SIG-M5 treated with dmso at 0.1 percent for 504 hours (cell line): Measurements from ENCODE around the gene VRK1.
"Not testable (repeated sequence)": the region's sequence is repeated elsewhere in the genome, so short reads cannot be mapped to it uniquely, and the experiment has no call there.

ENCODE experiments used
- DNase-seq: peaks from one replicate; lab custom pipeline; 2025; ENCODE audit not compliant: unreplicated experiment; lab: John Stamatoyannopoulos, UW

VRK1 gene

GRCh38 chr14:96867634-96868033, 70.5 kb downstream of the VRK1 start:
- no peak for DNase-seq

DNA sequence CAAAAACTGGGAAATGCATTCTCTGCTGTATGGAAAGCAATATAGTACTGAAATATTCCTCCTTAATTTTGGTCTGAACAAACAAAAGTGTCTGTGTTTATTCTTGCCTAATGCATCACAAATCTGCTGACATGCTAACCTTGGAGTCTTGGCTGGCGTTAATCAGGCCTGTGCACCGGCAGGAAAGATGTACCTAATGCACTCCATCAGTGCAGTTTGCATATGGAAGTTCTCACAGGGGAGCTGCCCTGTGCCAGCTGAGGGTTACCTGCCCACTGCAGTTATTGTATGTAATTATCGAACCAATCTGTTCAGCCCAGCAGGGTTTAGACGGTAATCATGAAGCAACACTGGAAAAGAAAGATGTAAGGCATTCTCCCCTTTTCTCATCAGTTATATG, 76.9 kb downstream of the VRK1 start:
- DNase-seq, result no peak

- DNase-seq, result no peak
These were observed 79.6 kb downstream of the VRK1 start for GRCh38 chr14:96876747-96877146.

DNA sequence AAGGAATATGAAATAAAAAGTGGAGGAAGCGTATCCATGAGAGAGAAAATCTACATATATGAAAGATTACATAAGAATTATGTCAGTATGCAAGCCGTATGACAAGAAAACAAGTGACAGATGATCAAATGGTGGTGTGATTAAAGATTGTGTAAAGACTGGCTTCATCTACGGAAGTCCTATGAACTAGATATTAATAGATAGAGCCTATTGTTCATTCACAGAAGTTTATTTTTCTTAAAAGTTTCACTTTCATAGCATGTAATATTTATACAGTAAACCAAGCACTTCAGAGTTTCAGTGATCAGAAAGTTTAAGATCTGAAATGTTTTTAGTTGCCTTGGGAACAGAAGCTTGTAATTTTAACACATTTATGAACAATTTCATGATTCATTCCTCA, 84.5 kb downstream of the VRK1 start:
- no peak for DNase-seq

DNA sequence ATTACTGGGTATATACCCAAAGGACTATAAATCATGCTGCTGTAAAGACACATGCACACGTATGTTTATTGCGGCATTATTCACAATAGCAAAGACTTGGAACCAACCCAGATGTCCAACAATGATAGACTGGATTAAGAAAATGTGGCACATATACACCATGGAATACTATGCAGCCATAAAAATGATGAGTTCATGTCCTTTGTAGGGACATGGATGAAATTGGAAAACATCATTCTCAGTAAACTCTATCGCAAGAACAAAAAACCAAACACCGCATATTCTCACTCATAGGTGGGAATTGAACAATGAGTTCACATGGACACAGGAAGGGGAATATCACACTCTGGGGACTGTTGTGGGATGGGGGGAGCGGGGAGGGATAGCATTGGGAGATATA, 86.8 kb downstream of the VRK1 start:
- not testable (repeated sequence) for DNase-seq

DNA sequence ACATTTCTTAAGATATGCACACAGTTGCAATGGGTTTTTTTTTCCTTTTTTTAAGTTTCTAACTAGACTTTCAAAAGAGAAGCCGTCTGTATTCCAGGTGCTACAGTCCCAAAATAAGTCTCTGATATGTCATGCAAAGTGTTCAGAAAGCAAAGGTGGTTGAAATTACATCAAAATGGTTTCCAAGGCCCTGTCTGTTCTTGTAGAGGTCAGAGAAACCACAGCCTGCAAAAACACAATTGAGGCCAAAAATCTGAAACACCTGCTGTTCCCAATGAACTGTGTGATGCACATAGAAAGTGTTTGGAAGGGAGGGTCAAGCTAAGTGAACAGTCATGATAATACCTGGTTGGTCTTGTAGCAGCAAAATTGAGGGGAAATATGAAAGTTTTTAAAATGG, 91.0 kb downstream of the VRK1 start:
- DNase-seq, result no peak

- no peak for DNase-seq
These were observed 91.4 kb downstream of the VRK1 start for GRCh38 chr14:96888593-96888992.

GRCh38 chr14:96889091-96889490, 91.9 kb downstream of the VRK1 start:
- DNase-seq, result no peak

DNA sequence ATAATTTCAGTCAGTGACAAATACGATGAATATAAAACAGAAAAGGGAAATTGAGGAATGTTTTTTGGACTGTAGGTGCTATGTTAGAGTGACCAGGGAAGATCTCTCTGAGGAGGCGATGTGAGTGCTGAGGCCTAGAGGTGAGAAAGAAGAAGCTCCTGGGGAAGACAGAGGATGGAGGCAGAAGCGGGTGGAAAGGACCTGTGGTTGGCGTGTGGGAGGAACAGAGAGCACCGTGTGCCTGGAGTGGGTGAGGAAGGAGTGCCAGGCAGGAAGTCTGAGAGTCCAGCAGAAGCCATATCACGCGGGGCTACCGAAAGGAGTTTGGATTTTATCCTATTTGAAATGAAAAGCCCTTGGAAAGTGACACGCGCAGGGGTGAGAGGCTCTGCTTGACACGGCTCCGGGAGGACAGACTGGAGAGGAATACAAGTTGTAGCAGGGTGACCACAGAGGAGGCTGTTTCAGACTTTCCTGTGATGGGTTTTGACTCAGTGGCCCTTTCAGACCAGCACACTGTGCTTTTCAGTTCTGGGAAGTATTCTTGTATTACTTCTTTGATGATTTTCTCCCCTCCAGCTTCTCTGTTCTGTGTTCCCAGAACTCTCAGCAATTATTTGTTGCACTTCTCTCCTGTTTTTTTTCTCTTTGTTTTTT, 96.9 kb downstream of the VRK1 start:
- no peak for DNase-seq

DNA sequence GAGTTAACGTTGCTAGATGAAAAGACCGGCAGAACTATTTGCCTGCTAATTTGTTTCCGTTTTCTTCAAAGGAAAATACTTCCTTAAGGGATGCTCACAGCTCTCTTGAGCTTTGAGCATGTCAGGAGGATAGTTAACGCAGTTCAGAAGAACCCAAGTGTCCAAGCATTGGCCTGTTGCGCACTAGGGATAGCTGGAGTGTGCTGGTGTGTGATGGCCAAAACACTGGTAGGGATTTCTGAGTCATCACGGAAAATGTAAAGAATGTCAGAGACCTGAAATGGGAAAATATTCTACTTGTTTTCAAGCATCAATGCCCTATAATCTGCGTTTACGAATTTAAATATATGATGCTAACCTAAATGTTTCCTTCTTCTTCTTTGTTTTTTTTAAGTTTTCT, 97.8 kb downstream of the VRK1 start:
- no peak for DNase-seq

GRCh38 chr14:96895658-96896271, 98.6 kb downstream of the VRK1 start:
- DNase-seq, result no peak

- no peak for DNase-seq
These were observed 100.0 kb downstream of the VRK1 start for GRCh38 chr14:96897184-96897583.

DNA sequence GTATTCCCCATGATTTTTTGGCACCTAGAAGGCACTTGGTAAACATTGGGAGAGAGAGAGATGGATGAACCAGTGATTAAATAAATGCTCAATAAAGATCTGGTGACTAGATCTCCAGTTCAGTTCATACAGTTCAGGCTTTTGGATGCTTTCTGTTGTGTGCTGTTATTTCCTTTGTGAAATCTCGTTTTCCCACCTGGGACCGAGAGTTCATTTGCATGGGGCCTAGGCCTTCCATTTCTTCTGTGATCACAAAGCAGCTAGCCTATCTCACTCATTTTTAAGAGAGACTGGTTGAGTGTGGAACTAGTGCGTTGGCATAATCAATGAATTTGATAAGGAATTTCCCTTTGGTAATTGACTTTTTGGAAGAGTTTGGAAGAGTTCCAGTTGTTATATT, 104.0 kb downstream of the VRK1 start:
- DNase-seq, result no peak

GRCh38 chr14:96902004-96902403, 104.8 kb downstream of the VRK1 start:
- DNase-seq, result no peak

- no peak for DNase-seq
These were observed 106.4 kb downstream of the VRK1 start for GRCh38 chr14:96903444-96904023.

GRCh38 chr14:96904201-96904600, 107.0 kb downstream of the VRK1 start:
- DNase-seq, result no peak

DNA sequence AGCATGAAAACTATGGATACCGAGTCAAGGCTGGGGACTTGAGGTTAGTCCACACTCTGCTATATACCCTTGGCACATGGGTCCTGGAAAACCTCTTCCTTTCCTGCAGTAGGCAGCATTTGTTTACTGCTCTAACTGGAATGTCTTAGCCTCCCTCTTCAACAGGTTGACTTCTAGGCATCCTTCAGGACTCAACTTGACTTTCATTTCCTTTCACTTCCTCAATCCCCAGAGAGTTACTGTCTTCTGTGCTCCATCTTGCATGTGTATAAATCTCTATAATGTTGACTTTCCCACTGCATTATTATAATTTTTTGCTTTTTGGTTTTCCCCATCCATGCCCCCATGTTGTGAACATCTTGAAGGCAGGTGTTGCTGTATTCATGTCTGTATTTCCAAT, 107.9 kb downstream of the VRK1 start:
- DNase-seq, result peak; percentile 18

- peak; percentile 95 for DNase-seq
These were observed 108.6 kb downstream of the VRK1 start for GRCh38 chr14:96905825-96906224.

DNA sequence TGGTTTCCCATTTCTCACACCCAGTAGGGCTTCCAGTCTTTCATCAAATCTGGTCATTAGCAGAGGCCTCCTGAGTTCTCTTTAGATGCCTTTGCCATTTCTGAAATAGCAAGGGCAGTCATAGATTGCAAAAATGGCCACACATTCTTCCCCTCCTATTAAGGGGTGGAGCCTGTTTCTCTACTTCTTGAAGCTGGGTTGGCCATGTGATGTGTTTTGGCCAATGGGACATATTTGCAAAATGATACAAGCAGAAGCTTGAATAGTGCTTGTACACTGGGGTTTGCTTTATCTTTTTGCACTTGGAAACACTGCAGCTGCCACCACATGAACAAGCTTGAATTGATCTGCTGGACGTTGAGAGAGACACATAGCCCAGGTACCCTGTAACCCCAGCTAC, 109.3 kb downstream of the VRK1 start:
- no peak for DNase-seq

DNA sequence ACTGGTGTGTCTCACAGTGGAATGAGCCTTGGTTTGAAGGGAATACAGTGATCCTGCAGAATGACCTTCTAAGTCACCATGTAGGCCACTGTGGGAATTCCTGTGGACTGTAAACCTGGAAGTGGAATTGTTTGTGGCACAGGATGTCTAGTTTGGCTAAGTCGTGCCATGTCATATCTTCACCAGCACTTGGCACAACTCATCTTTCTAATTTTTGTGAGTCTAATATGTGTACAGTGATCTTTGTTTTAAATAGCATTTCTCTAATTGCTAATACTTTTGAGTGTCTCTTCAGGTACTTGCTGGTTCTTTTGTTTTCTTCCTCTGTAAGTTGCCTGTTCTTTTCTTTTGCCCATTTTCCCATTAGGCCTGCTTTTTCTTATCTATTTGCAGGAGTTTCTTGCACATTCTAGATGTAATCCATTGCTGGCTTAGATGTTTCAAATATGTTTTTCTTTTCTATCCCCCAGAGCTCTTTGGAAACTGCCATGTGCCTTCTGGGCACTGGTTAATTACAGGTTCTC, 112.7 kb downstream of the VRK1 start:
- no peak for DNase-seq

- DNase-seq, result no peak
These were observed 114.4 kb downstream of the VRK1 start for GRCh38 chr14:96911499-96912149.

GRCh38 chr14:96914571-96915128, 117.5 kb downstream of the VRK1 start:
- no peak for DNase-seq
